Stomach (tissue), 4 donors: Measurements from ENCODE around the gene LILRA6.
"Not testable (repeated sequence)": the region's sequence is repeated elsewhere in the genome, so short reads cannot be mapped to it uniquely, and the experiment has no call there.

Experiments
- CTCF ChIP-seq, 7 experiments: fragments of 450-650 bp in 4 of 7; fragments of 200-600 bp in 3 of 7; sonication (generic) in 3 of 7; IDR thresholded peaks; one replicate each; pipeline ENCODE4 v1.5.1; 2016 to 2019; ENCODE audit warnings: antibody characterized with exemption in 7 of 7, control low read depth in 2 of 7, mild to moderate bottlenecking in 1 of 7
- POLR2A ChIP-seq, 4 donors: fragments of 450-650 bp; IDR thresholded peaks; one replicate each; pipeline ENCODE4 v1.6.1; 2016; ENCODE audit warnings: antibody characterized with exemption in 4 of 4, control low read depth in 2 of 4, mild to moderate bottlenecking in 1 of 4, moderate library complexity in 1 of 4
- POLR2AphosphoS5 ChIP-seq, 3 donors: sonication (generic); formaldehyde crosslinking; IDR thresholded peaks; one replicate each; pipeline ENCODE4 v1.6.1; 2016; ENCODE audit warnings: antibody characterized with exemption in 3 of 3

- TF ChIP-seq CTCF, POLR2AphosphoS5, POLR2A (IDR thresholded peaks at IDR 0.05): not testable (repeated sequence)
Observed at GRCh38 chr19:54207193-54207592, 35.4 kb downstream of the LILRA6 start.
